GM12878 (cell line): ENCODE measurements around the gene FMNL2. TPM values are rescaled to one million over a fixed set of nuclear protein-coding genes. Genes with fewer than 3 reads are reported as not detected.

Experiments used
- ATAC-seq: fragments of 200-7000 bp; cut with Tn5 transposase; 3 replicates; pipeline ENCODE4 v1.9.1; 2020; ENCODE audit warnings: mild to moderate bottlenecking, moderate library complexity
- BruUV-seq: library from RNA; stranded (reverse); fragments of 400-500 nt; replicated peaks from 2 replicates; lab custom pipeline; 2021; lab: Mats Ljungman, UMichigan
- CTCF ChIA-PET: fragments of 300-600 bp; sonication (Branson Sonifier 250); formaldehyde crosslinking; extraction: SDS; loops from one replicate; lab custom pipeline; 2021; ENCODE audit warnings: inconsistent platforms; lab: Yijun Ruan, JAX
- POLR2A ChIA-PET: fragments of 350-600 bp; formaldehyde crosslinking; extraction: SDS; loops from one replicate; lab custom pipeline; 2021; ENCODE audit warnings: inconsistent platforms; lab: Charles Lee
- RAD21 ChIA-PET: fragments of 300-600 bp; sonication (Branson Sonifier 250); formaldehyde crosslinking; loops from one replicate; lab custom pipeline; 2023; ENCODE audit warnings: antibody characterized with exemption; ENCODE audit not compliant: unreplicated experiment; lab: Charles Lee
- SMC1A ChIA-PET: fragments of 300-600 bp; sonication (Branson Sonifier 250); formaldehyde crosslinking; loops from one replicate; lab custom pipeline; 2023; ENCODE audit not compliant: unreplicated experiment, uncharacterized antibody; lab: Charles Lee
- DNase-seq: peaks from one replicate; pipeline ENCODE4 v3.0.0-alpha.2; 2011; ENCODE audit warnings: low read depth, low spot score
- FAIRE-seq: peaks from 3 replicates; lab custom pipeline; 2011; peaks lifted over from hg19 to GRCh38; lab: Jason Lieb, UNC
- H2AFZ ChIP-seq: 2 replicates; pipeline ENCODE4 v1.6.0; 2011; ENCODE audit warnings: low read depth, low read length, control low read depth; ENCODE audit not compliant: control insufficient read depth
- H3K27ac ChIP-seq: 2 replicates; pipeline ENCODE4 v1.5.1; 2011; ENCODE audit warnings: control low read depth; ENCODE audit not compliant: control insufficient read depth, insufficient read depth
- H3K27me3 ChIP-seq, 2 experiments: replicated peaks in 1 of 2; 2 replicates each; pipeline versions ENCODE4 v1.6.0 to v1.6.1; 2011; ENCODE audit warnings: low read length in 1 of 2; ENCODE audit not compliant: control insufficient read depth in 2 of 2, insufficient read depth in 2 of 2
- H3K36me3 ChIP-seq, 2 experiments: 2 replicates each; pipeline ENCODE4 v1.5.1; 2011; ENCODE audit warnings: low read length in 1 of 2; ENCODE audit not compliant: control insufficient read depth in 2 of 2, insufficient read depth in 2 of 2
- H3K4me1 ChIP-seq: 2 replicates; pipeline ENCODE4 v1.6.1; 2011; ENCODE audit warnings: mild to moderate bottlenecking, low read length, moderate library complexity, mixed read lengths; ENCODE audit not compliant: control insufficient read depth, insufficient read depth
- H3K4me2 ChIP-seq: 2 replicates; pipeline ENCODE4 v1.6.0; 2011; ENCODE audit warnings: control low read depth; ENCODE audit not compliant: control insufficient read depth, insufficient read depth
- H3K4me3 ChIP-seq: fragments of 200-600 bp; sonication (generic); 2 replicates; pipeline ENCODE4 v1.5.1; 2016
- H3K79me2 ChIP-seq: 2 replicates; pipeline ENCODE4 v1.6.0; 2011; ENCODE audit warnings: low read length; ENCODE audit not compliant: control insufficient read depth, insufficient read depth
- H3K9ac ChIP-seq: 2 replicates; pipeline ENCODE4 v1.8.0; 2011; ENCODE audit warnings: low read length, control low read depth, mixed read lengths; ENCODE audit not compliant: control insufficient read depth, insufficient read depth
- H3K9me3 ChIP-seq: replicated peaks from 3 replicates; pipeline ENCODE4 v1.5.1; 2011; ENCODE audit warnings: mild to moderate bottlenecking, low read length; ENCODE audit not compliant: control insufficient read depth, insufficient read depth
- H4K20me1 ChIP-seq: 2 replicates; pipeline ENCODE4 v1.6.0; 2011; ENCODE audit not compliant: control insufficient read depth, insufficient read depth
- BCL3 ChIP-seq: IDR thresholded peaks from 2 replicates; pipeline ENCODE4 v1.6.1; 2011; ENCODE audit warnings: borderline replicate concordance, low read depth, mild to moderate bottlenecking, moderate library complexity, low read length; ENCODE audit not compliant: insufficient read depth, poor library complexity, severe bottlenecking
- CEBPZ ChIP-seq: fragments of 150-350 bp; IDR thresholded peaks from 2 replicates; pipeline ENCODE4 v1.6.1; 2016; ENCODE audit warnings: low read depth, low read length
- FOXM1 ChIP-seq: IDR thresholded peaks from 2 replicates; pipeline ENCODE4 v1.6.1; 2012; ENCODE audit warnings: low read depth, mild to moderate bottlenecking, inconsistent platforms, low read length, moderate library complexity
- IKZF2 ChIP-seq, 2 experiments: fragments of 450-650 bp; IDR thresholded peaks; 2 replicates each; pipeline ENCODE4 v1.6.1; 2017; ENCODE audit warnings: mild to moderate bottlenecking in 2 of 2, moderate library complexity in 2 of 2
- JUND ChIP-seq: IDR thresholded peaks from 2 replicates; pipeline ENCODE4 v1.6.1; 2012; ENCODE audit warnings: low read depth, mild to moderate bottlenecking, low read length, improper control_type of control experiment, moderate library complexity
- MEF2A ChIP-seq: IDR thresholded peaks from 2 replicates; pipeline ENCODE4 v1.6.1; 2011; ENCODE audit warnings: low read depth, mild to moderate bottlenecking, low read length, moderate library complexity; ENCODE audit not compliant: insufficient read depth
- MEF2B ChIP-seq: fragments of 450-650 bp; IDR thresholded peaks from 2 replicates; pipeline ENCODE4 v1.6.1; 2018; ENCODE audit warnings: mild to moderate bottlenecking, moderate library complexity; ENCODE audit not compliant: partially characterized antibody, poor library complexity, severe bottlenecking
- MYB ChIP-seq: fragments of 150-350 bp; IDR thresholded peaks from 2 replicates; pipeline ENCODE4 v1.6.1; 2014; ENCODE audit warnings: mild to moderate bottlenecking, low read depth, low read length, borderline replicate concordance
- NKRF ChIP-seq: fragments of 450-650 bp; conservative IDR thresholded peaks from 2 replicates; pipeline ENCODE4 v1.6.1; 2017; ENCODE audit warnings: mild to moderate bottlenecking, moderate library complexity
- NR2C1 ChIP-seq: fragments of 450-650 bp; IDR thresholded peaks from 2 replicates; pipeline ENCODE4 v1.6.1; 2017; ENCODE audit warnings: antibody characterized with exemption, mild to moderate bottlenecking, moderate library complexity
- POU2F2 ChIP-seq: IDR thresholded peaks from 3 replicates; pipeline ENCODE4 v1.6.1; 2011; ENCODE audit warnings: low read depth, mild to moderate bottlenecking, low read length, borderline replicate concordance
- RAD21 ChIP-seq: IDR thresholded peaks from 2 replicates; pipeline ENCODE4 v1.6.1; 2011; ENCODE audit warnings: mild to moderate bottlenecking, low read depth, low read length, moderate library complexity; ENCODE audit not compliant: insufficient read depth
- RAD51 ChIP-seq: fragments of 450-650 bp; IDR thresholded peaks from 2 replicates; pipeline ENCODE4 v1.6.1; 2016; ENCODE audit warnings: moderate library complexity, mild to moderate bottlenecking, inconsistent platforms
- RB1 ChIP-seq: fragments of 450-650 bp; formaldehyde crosslinking; IDR thresholded peaks from 2 replicates; pipeline ENCODE4 v1.6.1; 2017; ENCODE audit warnings: mild to moderate bottlenecking, borderline replicate concordance
- SP1 ChIP-seq: IDR thresholded peaks from one replicate; pipeline ENCODE4 v1.6.1; 2011; ENCODE audit warnings: low read depth, low read length
- TAF1 ChIP-seq: IDR thresholded peaks from 2 replicates; pipeline ENCODE4 v1.6.1; 2011; ENCODE audit warnings: mild to moderate bottlenecking, low read depth, low read length, borderline replicate concordance
- YY1 ChIP-seq: IDR thresholded peaks from 2 replicates; pipeline ENCODE4 v1.6.1; 2011; ENCODE audit warnings: low read depth, mild to moderate bottlenecking, low read length
- ZNF217 ChIP-seq: fragments of 450-650 bp; IDR thresholded peaks from 2 replicates; pipeline ENCODE4 v1.6.1; 2017; ENCODE audit warnings: antibody characterized with exemption, mild to moderate bottlenecking
- ZNF274 ChIP-seq: IDR thresholded peaks from one replicate; pipeline ENCODE4 v1.8.0; 2011; ENCODE audit not compliant: insufficient read length, insufficient read depth
- ZSCAN29 ChIP-seq: fragments of 450-650 bp; IDR thresholded peaks from 2 replicates; pipeline ENCODE4 v1.6.1; 2017; ENCODE audit warnings: mild to moderate bottlenecking, moderate library complexity
- WGBS: methylation state at CpG from one replicate; pipeline ENCODE4 v1.1.6; 2016; ENCODE audit warnings: low lambda C conversion rate; ENCODE audit not compliant: insufficient replicate concordance, insufficient coverage; ENCODE audit errors: missing lambda C conversion rate; 5-methylcytosine and 5-hydroxymethylcytosine counted together
- in situ Hi-C: fragments of 300-500 bp; cut with MboI; formaldehyde crosslinking; loops from 9 replicates; pipeline ENCODE4 v1.14.3; 2018; ENCODE audit warnings: mixed read lengths
- intact Hi-C: fragments of 100-400 bp; cut with micrococcal nuclease; formaldehyde crosslinking; loops from one replicate; pipeline ENCODE4 v1.14.2; 2022; ENCODE audit not compliant: unreplicated experiment
- polyA plus RNA-seq, 11 experiments: library from polyadenylated mRNA; depleted of rRNA in 4 of 11; unstranded in 6 of 11; stranded (reverse) in 5 of 11; fragments of >200 nt; fragmentation: Nextera tagmentation in 4 of 11; fragmentation: Illumina TruSeq in 1 of 11; extraction: Ambion mirVana in 4 of 11; extraction: Trizol in 1 of 11; gene quantifications; 1 replicate in 1 of 11; 2 replicates in 10 of 11; pipeline versions ENCODE4 v1.2.1 to v1.2.3, GENCODE V29; 2011 to 2016; ENCODE audit warnings: inconsistent platforms in 2 of 11, missing spikeins in 2 of 11, low read depth in 1 of 11
- total RNA-seq, 4 experiments: library from RNA; depleted of rRNA in 3 of 4; stranded (reverse); fragments of >200 nt in 3 of 4; fragmentation: Illumina TruSeq in 1 of 4; extraction: Trizol in 1 of 4; gene quantifications; 2 replicates each; pipeline versions ENCODE4 v1.2.1 to v1.2.3, GENCODE V29; 2013 to 2021

Gene FMNL2
- total and polyA plus RNA-seq, 10 of the 15 experiments (the other 5 are each of a cell fraction or from before 2014, with no cell fraction given), result 0.13 to 9.9 (median 0.35) TPM

DNA sequence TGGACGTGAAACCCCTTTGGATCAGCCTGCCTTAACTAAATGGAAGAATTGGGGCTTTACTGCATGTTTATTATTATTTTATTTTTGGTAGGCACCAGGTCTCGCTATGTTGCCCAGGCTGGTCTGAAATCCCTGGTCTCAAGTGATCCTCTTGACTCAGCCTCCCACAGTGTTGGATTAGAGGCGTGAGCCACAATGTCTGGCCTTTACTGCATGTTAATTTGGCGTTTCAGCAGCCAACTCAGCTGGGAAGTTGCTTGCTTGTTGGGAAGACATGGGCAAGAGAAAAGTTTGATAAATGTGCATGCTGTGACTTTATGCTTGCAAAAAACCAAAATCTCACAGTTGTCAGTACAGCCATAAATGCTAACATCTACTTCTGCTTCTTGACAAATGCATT lies 105.1 kb downstream of the FMNL2 start:
- no peaks in the 10 kb centered on the region for H4K20me1 ChIP-seq
- in situ Hi-C loops, result no loop called here
- no peaks in the 10 kb centered on the region for H3K79me2 ChIP-seq
- DNase-seq, result no peak
- ChIA-PET POLR2A (no interaction called here), RAD21 (no interaction called here), CTCF (no interaction called here), SMC1A (no interaction called here)
- no peak for TF ChIP-seq YY1
- no peak for TF ChIP-seq TAF1
- TF ChIP-seq JUND, result no peak
- no peak for TF ChIP-seq NR2C1
- TF ChIP-seq RAD51, result no peak
- TF ChIP-seq BCL3, result no peak
- no peak for TF ChIP-seq MEF2A
- TF ChIP-seq SP1, result no peak
- TF ChIP-seq MYB, result no peak
- no peak for TF ChIP-seq POU2F2
- TF ChIP-seq ZNF217, result no peak
- TF ChIP-seq RAD21, result no peak
- no peak for TF ChIP-seq NKRF
- no peak for TF ChIP-seq ZNF274
- no peak for TF ChIP-seq MEF2B
- no peak for TF ChIP-seq IKZF2 (IDR thresholded peaks at IDR 0.05)
- no peak for TF ChIP-seq CEBPZ
- no peak for TF ChIP-seq ZSCAN29
- no peak for TF ChIP-seq RB1
- TF ChIP-seq FOXM1, result no peak
- no peak for FAIRE-seq
- intact Hi-C loops, result no loop called here
- H2AFZ ChIP-seq, result no peak overlapping the region
- no peaks in the 10 kb centered on the region for H3K4me1 ChIP-seq
- no peaks in the 10 kb centered on the region for H3K36me3 ChIP-seq
- no peak overlapping the region for H3K9ac ChIP-seq
- no peak for ATAC-seq
- BruUV-seq, result no TSS peak
- WGBS, result 70% methylated on average over 4 of the region's 4 CpGs
- H3K27me3 ChIP-seq, result no peaks in the 10 kb centered on the region
- no peak overlapping the region for H3K4me2 ChIP-seq
- no peaks in the 10 kb centered on the region for H3K9me3 ChIP-seq
- H3K4me3 ChIP-seq, result no peak overlapping the region
- no peak overlapping the region for H3K27ac ChIP-seq
